Fibroblast of skin of back (primary cell): ENCODE measurements around the gene MIS12.
A peak's percentile ranks its signal among the peaks of the same experiment; 100 is the strongest.

Experiments used
- DNase-seq: peaks from one replicate; pipeline ENCODE4 v3.0.0-alpha.2; 2013

Gene MIS12

DNA sequence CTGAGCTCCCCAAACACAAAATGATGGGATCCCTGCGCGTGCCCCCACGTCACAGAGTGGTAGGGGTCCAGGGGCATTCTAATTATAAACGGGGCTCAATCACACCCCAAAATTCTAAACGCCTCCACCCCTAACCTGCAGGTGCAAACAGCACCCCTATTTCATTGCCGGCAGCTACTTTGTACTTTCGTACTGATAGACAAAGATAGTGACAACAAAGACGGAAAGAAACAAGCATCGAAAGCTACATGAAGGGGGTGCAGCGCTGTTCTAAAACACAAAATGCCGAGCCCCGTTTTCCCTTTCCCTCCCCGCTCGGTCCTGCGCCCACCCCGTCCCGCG, 13.9 kb downstream of the MIS12 start:
- no peak for DNase-seq

DNA sequence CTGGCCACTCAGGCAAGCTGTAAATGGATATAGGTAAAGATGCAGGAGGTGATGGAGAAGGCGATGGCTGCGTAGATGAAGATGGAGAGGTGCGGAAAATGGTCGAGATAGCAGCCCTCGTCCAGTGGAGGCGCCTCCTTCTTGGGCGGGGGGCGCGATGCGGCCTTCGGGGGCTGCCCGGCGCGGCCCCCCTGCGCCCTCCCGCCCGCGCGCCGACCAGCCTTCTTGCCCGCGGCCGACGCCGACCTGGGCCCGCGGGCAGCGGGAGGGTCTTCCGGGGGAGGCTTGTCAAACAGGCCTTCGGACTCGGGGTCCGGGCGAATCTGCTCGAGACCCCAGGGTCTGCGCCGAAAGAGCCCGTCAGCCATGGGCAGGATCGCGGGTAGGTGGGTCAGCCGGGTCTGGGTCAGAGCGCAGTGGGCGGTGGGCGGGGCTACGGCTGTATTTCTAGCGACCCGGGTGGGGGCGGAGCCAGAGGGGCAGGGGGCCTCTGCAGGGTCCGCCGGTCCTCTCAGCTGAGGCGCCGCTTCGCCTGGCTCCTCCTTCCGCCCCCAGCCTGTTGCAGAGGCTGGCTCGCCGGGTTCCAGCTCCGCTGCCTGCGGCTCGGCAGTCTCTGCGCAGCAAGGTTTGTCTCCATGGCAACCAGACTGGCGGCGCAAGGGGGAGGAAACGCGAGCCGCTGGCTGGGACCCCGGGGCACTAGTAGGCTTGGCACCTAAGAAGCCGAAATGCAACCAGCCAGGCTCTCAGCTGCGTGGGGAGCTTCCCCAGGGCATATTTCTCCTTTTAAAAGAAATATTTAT, 14.4 kb downstream of the MIS12 start:
- peak; percentile 85 for DNase-seq

DNA sequence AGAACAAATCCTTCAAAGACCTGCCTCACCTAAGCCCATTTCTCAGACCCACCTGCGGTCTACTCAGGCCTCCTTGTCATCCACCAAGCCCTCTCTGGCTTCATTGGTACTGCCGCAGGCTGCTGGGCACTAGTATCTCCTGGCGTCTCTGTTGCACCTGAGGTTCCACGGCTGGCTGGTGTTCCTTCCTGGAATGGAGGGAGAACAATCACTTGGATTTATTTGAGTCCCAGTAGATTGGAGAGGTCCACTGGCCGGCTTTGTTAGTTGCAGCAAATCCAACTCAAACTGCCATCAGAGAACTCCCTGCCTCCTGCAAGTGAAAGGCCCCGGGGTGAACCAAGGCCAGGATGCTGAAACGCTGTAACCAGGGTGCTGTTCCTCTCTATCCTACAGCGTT, 15.3 kb downstream of the MIS12 start:
- no peak for DNase-seq

DNA sequence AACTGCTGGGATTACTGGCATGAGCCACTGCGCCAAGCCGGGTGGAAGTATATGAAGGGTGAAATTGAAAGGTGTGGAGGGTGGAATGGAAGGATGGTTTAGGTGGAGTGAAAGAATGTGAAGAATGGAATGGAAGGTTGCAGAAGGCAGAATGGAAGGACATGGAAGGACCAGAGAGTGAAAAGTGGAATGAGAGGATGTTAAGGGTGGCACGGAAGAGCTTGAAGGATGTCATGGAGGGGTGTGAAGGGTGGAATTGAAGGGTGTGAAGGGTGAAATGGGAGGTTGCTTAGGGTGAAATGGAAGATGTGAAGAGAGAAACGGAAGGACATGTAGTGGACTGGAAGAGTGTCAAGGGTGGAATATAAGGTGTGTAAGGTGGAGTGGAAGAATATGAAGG, 16.2 kb downstream of the MIS12 start:
- DNase-seq = no peak

DNA sequence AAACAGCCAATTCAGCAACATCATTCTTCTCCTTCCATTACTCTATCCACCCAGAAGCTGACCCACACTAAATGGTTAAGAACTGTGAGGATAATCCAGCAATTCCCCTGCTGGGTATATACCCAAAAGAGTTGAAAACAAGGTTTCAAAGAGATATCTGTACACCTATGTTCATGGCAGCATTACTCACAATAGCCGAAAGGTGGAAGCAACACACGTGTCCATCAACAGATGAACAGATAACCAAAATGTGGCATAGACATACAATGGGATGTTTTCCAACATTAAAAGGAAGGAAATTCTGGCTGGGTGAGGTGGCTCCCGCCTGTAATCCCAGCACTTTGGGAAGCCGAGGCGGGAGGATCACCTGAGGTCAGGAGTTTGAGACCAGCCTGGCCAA, 19.9 kb downstream of the MIS12 start:
- DNase-seq = no peak

DNA sequence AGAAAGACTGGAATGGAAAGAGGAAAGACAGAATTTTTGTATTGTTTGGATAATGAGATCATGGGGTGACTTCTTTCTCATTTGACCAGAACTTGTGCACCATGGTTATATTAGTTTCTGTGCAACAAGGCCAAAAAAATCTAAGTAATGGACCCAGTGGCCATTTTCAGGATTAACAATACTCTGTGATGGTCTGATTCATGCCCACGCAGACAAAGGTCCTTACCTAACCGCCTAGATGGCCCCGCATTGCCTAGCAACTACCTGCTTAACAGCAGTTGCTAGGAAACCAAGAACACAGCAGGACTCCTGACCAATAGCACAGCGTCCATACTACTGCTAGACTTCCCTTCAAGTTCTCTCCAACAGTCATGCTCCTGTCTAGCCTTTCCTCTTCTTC, 22.4 kb downstream of the MIS12 start:
- DNase-seq = peak; percentile 80

DNA sequence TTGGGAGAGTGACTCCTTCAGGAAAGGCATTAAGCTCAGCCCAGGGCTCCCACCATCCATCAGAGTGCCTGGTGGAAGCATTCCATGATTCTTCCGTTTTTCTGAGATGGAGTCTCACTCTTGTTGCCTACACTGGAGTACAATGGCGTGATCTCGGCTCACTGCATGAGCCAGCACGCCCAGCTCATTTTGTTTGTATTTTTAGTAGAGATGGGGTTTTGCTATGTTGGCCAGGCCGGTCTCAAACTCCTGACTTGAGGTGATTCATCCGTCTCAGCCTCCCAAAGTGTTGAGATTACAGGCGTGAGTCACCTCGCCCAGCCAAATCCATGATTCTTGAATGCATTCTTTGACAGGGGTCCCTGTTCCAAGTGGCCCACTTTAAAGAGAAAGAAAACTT, 23.1 kb downstream of the MIS12 start:
- DNase-seq = peak; percentile 88

DNA sequence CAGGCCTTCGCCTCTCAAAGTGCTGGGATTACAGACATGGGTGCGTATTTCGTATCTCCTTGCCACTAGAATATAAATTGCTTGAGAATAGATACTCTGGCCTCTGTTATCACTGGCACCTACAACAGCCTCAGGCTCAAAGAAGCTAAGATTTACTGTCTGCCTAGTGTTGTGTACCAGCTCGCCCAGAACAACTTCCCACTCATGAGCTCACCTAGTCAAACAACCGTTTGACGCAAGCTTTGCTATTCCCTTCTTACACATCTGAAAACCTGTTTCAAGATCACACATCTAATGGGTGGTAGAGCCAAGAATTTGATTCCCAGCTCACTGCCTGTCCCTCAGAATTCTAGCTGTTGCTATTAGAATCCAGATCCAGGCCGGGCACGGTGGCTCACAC, 24.4 kb downstream of the MIS12 start:
- DNase-seq = no peak

DNA sequence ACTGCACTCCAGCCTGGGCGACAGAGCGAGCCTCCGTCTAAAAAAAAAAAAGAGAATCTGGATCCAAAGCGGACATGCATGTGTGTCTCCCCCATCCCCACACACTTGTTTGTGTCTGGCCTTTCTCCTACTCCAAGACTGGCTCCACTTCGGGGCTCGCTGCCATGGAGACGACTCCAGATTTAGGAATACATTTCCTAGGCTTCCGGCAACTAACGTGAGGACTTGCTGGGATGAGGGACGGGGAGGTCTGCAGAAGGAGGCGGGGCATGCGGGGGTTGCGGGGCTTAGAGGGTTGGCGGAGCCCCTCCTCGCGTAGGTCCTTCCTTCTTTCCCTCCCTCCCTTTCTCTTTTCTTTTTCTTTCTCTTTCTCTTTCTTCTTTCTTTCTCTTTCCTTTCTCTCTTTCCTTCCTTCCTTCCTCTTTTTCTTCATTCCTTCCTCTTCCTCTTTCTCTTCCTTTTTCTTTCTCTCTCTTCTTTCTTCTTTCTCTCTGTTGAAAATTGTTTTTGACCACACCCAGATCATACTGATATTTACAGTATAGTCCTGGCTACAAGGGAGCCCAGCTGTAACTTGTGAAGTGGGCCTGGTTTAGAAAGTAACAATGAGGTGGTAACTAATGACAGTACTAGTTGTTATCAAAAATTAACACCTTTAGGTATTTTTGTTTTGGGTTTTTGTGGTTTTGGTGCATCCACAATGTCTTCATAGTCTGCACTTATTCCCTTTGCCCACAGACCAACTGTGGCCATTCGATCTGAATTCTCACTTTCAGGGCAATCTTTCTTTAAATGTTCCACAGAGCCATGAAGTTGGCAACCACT, 25.2 kb downstream of the MIS12 start:
- DNase-seq = no peak

DNA sequence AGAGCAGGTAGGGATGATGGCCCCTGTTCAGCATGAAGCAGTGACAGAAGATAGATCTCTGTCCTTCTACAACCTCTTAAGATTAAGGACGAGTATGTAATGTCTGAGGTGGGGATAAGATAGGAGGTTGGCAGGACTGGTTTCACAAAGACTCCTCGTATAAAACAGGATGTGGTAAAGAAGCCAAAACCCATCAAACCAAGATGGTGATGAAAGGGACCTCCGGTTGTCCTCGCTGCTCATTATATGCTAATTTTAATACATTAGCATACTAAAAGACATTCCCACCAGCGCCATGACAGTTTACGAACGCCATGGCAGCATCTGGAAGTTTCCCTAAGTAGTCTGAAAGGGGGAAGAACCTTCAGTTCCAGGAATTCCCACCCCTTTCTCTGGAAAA, 27.3 kb downstream of the MIS12 start:
- no peak for DNase-seq

DNA sequence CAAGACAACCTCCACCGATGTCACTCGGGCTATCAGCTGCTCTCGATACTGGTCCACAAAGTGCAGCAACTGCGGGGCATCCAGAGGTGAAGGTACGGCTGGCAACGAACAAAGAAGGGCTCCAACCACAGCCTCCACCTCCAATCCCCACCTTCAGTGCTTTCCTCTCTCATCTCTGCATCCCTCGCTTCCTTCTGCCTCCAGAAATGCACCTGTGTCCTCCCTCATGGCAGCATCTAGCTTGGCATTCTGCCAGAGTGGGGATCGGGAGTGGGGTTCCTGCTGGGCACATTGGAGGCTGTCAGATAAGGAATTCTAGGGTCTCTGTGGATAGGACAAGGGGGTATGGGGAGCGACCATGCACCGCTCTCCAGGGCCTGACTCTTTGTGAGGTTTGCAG, 28.6 kb downstream of the MIS12 start:
- DNase-seq = no peak

DNA sequence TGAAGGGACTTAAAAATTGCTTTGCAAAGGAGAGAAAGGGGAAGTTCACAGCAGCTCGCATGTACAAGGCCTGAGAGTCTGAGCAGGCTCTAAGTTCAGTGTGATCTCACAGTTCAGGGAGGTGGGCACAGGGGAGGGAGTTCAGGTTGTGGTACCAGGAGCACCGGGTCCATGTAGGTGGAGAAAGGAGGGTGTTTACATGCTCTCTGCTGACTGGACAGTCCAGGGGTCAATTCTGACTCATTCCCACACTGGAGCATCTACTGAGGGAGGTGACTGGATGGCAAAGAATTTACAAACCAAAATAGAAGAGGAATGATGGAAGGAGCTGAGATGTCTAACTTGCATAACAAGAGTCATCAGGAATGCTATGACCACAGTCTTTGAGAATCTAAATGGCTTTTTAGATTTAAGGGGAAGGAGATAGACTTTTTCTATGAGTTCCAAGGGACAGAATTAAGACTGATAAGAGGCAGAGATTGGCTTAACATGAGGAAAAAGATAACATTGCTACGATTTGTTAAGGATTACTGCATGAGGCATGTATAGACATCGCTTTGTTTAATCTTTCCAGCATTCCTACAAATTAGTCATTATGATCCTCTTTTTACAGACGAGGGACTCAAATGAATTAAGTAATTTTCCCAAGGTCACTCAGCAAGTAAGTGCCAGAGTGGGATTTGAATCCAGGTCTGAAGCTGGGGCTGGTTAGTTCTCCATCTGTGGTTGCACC, 29.9 kb downstream of the MIS12 start:
- DNase-seq = peak; percentile 99

DNA sequence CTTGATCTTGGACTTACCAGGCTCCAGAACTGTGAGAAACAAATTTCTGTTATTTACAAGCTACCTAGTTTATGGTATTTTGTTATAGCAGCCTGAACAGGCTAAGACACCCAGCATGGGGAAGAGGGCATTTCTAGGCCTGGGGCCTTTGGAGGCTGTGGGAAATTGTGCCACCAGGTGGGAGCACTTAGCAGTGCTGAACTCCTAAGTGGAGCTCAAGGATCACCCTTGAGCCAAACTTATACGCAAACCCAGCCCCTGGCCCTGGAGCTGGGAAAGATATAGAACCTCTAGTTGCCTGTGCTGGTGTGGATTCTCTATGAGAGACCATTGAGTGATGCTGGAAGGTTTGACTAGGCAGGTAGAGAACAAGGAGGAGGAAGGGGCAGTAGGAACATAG, 36.1 kb downstream of the MIS12 start:
- no peak for DNase-seq

DNA sequence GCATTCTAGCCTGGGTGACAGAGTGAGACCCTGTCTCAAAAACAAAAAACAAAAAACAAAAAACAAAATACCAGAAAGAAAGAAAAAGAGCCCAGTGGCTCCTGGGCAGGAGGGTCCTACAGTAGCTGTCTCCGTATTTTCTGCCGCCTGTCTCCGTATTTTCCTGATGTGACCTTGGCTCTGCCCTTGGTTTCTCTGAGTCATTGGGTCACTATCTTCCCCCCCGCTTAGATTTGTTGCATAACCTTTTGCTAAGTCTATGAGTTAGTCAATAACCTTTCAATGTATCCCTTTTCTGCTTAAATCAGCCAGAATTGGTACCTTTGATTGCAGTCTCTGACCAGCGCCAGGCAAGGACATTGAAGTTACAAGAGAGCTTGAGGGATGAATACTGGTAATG, 36.9 kb downstream of the MIS12 start:
- no peak for DNase-seq

DNA sequence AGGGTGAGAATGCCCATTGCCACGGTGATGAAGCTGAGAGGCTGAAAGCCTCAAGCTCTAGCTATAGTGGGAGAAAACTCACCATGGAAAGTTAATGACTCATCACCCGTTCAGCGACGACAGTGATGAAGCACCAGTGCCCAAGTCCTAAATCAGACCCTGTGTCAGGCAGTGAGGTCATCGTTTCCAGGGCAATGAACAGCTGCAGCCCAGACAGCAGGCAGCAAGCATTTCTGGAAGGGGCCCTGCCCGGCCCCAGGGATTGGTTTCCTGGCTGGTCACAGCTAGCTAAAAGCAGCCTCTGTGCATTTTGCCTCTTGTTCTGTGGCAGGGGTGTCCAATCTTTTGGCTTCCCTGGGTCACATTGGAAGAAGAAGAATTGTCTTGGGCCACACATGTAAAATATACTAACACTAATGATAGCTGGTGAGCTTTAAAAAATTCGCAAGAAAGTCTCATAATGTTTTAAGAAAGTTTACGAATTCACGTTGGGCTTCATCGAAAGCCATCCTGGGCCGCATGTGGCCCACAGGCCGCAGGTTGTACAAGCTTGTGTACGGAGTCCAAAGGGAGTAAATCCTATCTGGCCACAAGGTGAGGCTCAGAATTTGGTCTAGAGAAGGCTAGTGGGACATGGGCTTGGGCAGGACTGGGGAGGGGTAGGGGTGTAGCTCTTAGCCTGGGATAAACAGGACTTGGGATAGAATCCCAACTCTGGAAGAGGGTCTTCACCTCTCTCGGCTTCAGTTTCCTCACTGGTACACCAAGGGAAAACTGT, 40.6 kb downstream of the MIS12 start:
- peak; percentile 99 for DNase-seq

DNA sequence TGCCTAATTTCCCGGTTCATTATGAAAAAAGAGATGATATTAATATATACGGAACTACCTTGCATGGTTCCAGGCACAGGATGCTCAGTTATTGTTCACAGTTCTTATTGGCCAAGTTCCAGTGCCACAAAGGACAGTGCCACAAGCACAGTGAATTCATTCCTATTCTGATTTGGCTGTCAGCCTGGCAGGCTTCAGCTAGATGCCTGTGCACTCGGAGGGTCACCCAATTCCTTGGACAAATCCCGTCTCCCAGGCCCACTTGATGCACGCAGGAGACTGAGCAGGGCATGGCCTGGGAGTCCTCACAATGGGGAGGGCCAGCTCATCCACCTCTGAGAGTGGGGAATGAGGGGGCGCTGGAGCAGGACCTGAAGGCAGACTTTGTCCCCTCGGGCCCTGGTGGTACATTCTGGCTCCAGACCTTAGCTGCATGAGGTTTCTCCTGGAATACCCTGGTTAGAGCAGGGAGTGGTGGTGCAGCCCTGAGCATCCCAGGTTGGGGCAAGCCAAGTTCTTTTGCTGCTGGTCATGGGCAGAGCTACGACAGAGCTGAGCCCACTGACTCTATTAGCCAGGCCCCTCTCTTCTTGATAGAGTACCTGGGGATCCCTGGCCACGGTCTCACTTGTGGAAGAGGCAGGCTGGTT, 41.4 kb downstream of the MIS12 start:
- DNase-seq = no peak

DNA sequence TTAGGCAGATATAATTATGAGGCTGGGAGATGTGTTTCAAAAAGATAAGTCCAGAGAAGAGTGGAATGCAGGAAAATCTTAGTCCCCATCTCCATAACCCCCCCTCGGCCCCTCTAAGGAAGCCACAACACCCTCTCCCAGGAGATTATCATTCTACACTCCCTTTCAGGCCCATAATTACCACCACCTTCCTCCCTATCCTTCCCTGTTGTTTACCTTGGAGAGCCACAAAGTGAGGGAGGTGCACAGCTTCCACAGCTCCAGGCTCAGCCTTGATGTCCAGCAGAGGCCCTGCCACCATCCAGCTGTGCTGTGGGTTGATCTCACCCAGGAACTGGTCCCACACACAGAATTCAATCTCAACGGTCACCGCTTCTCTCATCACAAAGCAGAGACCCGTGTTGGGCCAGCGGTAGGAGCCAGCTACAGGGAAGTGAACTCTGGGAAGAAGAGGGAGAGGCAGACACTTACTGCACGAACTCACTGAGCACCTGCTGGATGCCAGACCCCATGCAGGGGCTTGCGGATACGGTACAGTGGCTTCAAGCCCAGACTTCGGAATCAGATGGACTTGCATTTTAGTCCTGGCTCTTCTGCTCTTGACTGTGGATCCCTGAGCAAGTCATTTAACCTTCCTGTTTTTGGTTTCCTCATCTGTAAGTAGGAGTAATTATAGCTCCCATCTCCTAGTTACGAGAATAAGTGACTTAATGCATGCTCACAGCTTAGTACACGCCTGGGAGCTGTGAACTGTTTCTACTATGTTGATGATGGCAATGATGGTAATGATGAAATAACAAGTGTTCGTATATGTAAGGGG, 44.1 kb downstream of the MIS12 start:
- DNase-seq = no peak

DNA sequence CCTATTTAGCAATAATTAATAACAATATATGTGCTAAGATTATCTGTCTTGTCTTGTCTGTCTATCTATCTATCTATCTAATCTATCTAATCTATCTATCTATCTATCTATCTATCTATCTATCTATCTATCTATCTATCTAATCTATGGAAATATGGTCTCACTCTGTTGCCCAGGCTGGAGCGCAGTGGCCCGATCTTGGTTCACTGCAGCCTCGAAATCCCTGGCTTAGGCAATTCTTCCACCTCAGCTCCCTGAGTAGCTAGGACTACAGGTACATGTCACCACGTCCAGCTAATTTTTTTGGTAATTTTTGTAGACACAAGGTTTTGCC, 44.7 kb downstream of the MIS12 start:
- DNase-seq = no peak

DNA sequence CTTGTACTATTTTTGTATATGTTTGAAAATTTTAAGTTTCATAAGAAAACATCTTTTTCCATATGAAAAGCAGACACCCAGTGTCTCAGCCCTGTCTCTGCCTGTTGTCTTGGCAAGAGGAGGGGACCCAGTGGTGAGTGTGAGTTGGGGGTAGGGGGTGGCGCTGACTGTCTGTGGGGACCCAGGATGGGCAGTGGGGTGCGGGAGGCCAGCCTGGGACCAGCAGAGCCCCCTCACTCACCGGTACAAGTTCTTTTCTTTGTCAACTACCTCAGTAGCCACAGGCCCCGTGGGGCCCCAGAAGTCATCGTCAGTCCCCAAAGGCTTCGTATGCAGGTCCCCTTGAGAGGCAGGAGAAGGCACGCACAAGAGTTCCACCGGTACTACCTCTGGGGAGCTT, 46.2 kb downstream of the MIS12 start:
- DNase-seq = no peak

DNA sequence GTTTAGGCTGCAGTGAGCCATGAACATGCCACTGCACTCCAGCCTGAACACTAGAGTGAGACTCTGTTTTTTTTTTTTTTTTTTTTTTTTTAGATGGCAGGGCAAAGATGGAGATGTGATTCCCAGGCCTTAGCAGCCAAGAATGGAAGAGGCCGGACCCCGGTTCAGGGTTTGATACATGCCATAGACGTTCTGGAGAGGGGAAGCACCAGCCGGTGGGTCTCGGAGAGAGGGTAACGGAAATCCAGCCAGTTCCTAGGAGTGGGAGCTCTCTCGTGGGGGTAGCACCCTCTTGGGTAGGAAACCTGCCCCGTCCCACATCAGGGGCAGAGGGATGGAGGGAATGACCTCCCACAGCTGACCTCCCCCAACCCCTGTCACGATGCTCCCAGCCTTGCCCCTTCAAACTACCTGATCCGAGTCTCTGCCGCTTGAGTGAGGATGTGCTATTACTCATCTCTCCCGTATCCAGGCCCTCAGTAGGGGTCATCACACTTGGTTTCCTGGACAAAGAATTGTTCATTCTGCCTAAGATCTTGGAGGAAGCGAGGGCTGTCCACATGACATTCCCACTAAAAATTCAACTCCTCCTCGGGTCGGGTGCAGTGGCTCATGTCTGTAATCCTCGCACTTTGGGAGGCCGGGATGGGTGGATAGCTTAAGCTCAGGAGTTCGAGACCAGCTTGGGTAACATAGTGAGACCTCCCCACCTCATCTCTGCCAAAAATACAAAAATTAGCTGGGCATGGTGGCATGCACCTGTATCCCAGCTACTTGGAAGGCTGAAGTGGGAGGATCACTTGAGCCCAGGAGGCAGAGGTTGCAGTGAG, 47.3 kb downstream of the MIS12 start:
- DNase-seq = no peak

DNA sequence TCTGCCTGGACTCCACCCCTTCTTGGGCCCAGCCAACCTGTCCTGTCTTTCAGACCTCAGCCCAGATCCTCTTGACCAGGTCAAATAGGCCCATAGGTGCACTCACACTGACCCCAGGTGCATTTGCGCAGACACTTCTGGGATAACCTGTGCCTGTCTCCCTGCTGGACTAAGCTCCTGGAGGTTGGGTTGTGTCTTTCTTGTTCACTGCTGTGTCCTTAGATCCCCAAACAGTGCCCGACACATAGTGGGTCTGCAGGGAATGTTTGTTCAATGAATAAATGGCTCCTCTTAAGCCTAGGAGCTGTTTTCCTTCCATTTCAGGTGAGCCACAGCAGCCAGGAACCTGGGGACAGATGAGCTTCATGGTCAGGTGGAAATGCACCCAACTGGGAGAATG, 49.1 kb downstream of the MIS12 start:
- DNase-seq = no peak
